Activated effector memory CD4-positive, alpha-beta T cell treated with Interleukin-2 at 50 U/mL for 16 hours (primary cell): ENCODE data around the gene ACKR4.
"Not testable (repeated sequence)": the region's sequence is repeated elsewhere in the genome, so short reads cannot be mapped to it uniquely, and the experiment has no call there.

Experiments used
- DNase-seq: peaks from one replicate; pipeline ENCODE4 v3.0.0-alpha.2; 2020

Gene ACKR4

GRCh38 chr3:132596816-132597433, at the start of gene ACKR4:
TSS of gene ACKR4 (plus strand) at chr3:132597270. CDS start at chr3:132600398, 3,128 bp downstream.
- DNase-seq: no peak

- no peak for DNase-seq
Observed at GRCh38 chr3:132549169-132549568, 47.9 kb upstream of the ACKR4 start.

GRCh38 chr3:132549890-132550578, 47.0 kb upstream of the ACKR4 start:
- DNase-seq: no peak

- DNase-seq: no peak
Observed at GRCh38 chr3:132550579-132551305, 46.3 kb upstream of the ACKR4 start.

- DNase-seq: no peak
Observed at GRCh38 chr3:132553826-132554225, 43.2 kb upstream of the ACKR4 start.

- no peak for DNase-seq
Observed at GRCh38 chr3:132554437-132554836, 42.6 kb upstream of the ACKR4 start.

GRCh38 chr3:132555306-132556035, 41.6 kb upstream of the ACKR4 start:
- no peak for DNase-seq

- not testable (repeated sequence) for DNase-seq
Observed at GRCh38 chr3:132556036-132556386, 41.1 kb upstream of the ACKR4 start.

- no peak for DNase-seq
Observed at GRCh38 chr3:132556508-132557159, 40.4 kb upstream of the ACKR4 start.

GRCh38 chr3:132561003-132561402, 36.1 kb upstream of the ACKR4 start:
- no peak for DNase-seq

- no peak for DNase-seq
Observed at GRCh38 chr3:132563420-132564069, 33.5 kb upstream of the ACKR4 start.

- no peak for DNase-seq
Observed at GRCh38 chr3:132564070-132564465, 33.0 kb upstream of the ACKR4 start.

GRCh38 chr3:132568422-132568821, 28.6 kb upstream of the ACKR4 start:
- DNase-seq: no peak

- no peak for DNase-seq
Observed at GRCh38 chr3:132569153-132569552, 27.9 kb upstream of the ACKR4 start.

GRCh38 chr3:132569580-132569979, 27.5 kb upstream of the ACKR4 start:
- DNase-seq: no peak

- DNase-seq: no peak
Observed at GRCh38 chr3:132570016-132570415, 27.1 kb upstream of the ACKR4 start.

- no peak for DNase-seq
Observed at GRCh38 chr3:132573797-132574211, 23.3 kb upstream of the ACKR4 start.

- no peak for DNase-seq
Observed at GRCh38 chr3:132587401-132587800, 9.7 kb upstream of the ACKR4 start.

GRCh38 chr3:132592216-132592615, 4.9 kb upstream of the ACKR4 start:
- DNase-seq: no peak

- DNase-seq: no peak
Observed at GRCh38 chr3:132593241-132593946, 3.7 kb upstream of the ACKR4 start.

GRCh38 chr3:132593947-132594323, 3.1 kb upstream of the ACKR4 start:
- DNase-seq: no peak

- no peak for DNase-seq
Observed at GRCh38 chr3:132594498-132594897, 2.6 kb upstream of the ACKR4 start.
